ENCODE results near the gene GPHN.

GPHN gene

DNA sequence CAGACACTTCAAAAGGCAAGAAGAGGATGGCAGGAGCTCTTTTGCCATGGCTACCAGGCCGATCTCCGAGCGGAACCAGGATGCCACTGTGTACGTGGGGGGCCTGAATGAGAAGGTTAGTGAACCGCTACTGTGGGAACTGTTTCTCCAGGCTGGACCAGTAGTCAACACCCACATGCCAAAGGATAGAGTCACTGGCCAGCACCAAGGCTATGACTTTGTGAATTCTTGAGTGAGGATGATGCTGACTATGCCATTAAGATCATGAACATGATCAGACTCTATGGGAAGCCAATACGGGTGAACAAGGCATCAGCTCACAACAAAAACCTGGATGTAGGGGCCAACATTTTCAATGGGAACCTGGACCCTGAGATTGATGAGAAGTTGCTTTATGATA lies 691.1 kb downstream of the GPHN start:
- Mint-ChIP-seq H3K4me1 (ENCODE audit: low read depth) (no peaks in the 10 kb centered on the region), H3K27ac (no peak overlapping the region), H3K4me3 (no peak overlapping the region), H3K36me3 (ENCODE audit: low read depth) (no peaks in the 10 kb centered on the region), H3K27me3 (peaks cover 2% of the 10 kb centered on the region), H3K9me3 (no peaks in the 10 kb centered on the region)
- intact Hi-C loops (cut with micrococcal nuclease), result no loop called here

DNA sequence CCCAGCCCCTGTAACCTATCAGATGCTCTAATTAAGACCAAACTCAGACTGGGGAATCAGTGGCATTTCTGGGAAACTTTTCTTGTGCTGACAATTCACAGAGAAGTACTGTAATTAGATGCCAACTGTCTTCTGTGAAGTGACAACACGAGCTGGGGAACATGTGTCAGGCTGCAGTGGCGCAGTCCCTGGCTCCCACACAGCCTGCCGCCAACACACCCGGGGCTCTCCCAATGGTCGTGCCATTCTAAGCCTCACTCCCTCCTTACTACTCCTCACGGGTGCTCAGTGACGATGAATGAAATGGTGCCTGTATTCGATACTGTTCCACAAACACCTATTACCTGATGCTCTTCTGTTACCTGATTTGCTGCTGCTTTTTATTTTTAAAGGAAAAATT lies 699.9 kb downstream of the GPHN start:
- no peak overlapping the region for H3K4me3 Mint-ChIP-seq
- H3K36me3 Mint-ChIP-seq (ENCODE audit: low read depth), result no peaks in the 10 kb centered on the region
- no peaks in the 10 kb centered on the region for H3K4me1 Mint-ChIP-seq (ENCODE audit: low read depth)
- H3K27ac Mint-ChIP-seq, result no peak overlapping the region
- intact Hi-C loops (cut with micrococcal nuclease), result no loop called here
- no peaks in the 10 kb centered on the region for H3K9me3 Mint-ChIP-seq
- no peaks in the 10 kb centered on the region for H3K27me3 Mint-ChIP-seq

DNA sequence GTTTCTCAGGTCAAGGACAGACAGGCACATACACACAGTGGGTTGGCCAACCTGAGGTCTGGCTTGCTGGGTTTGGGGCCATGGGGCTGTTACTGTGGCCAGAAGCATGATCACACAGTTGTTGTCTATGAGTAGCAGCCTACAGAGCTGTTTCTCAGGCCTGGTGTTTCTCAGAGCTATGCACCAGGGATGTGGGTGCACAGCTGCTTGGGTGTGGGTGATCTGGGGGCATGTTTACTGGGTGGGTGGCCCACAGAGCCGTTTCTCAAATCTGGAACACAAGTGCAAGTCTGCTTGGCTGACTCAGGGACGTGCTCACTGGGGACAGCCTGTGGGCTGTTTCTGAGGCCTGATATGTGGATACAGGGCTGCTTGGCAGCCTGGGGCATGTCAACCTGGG lies 710.2 kb downstream of the GPHN start:
- Mint-ChIP-seq H3K9me3 (no peaks in the 10 kb centered on the region), H3K4me1 (ENCODE audit: low read depth) (no peaks in the 10 kb centered on the region), H3K27me3 (no peaks in the 10 kb centered on the region), H3K36me3 (ENCODE audit: low read depth) (no peaks in the 10 kb centered on the region), H3K27ac (no peak overlapping the region), H3K4me3 (no peak overlapping the region)
- intact Hi-C loops (cut with micrococcal nuclease), result no loop called here

DNA sequence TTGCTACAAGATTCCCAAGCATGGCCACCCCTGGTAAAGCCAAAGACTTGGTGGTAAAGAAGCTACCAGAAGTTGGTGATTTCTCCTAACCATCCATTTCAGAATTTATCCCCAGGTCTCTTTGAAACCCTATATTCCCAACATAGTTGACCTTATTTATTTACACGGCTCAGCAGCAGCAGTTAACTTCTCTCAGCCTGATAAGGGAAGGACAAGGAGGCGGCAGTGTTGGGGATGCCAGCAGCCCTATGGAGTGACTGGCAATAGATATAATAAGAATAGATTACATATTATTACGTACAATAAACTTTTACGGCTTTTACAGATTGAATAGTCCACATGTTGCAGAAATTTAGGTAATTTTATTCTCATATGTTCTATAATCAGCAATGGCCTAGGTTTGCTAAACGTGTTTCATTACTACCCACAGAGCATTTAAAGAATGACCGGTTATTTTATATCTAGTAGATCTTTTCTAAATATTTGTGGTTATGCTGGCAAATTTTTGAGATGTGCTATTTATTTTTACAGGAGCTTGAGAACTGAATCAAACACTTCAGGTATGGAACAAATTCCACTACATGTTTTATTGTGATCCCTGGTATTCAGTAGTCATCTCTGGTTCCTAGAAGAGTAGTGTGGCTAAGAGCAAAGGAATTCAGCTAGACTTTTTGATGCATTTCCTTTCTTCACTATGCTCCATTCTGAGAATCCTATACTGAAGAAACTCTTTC lies 713.5 kb downstream of the GPHN start:
- Mint-ChIP-seq H3K9me3 (no peaks in the 10 kb centered on the region), H3K27me3 (no peaks in the 10 kb centered on the region), H3K36me3 (ENCODE audit: low read depth) (no peaks in the 10 kb centered on the region), H3K27ac (no peak overlapping the region), H3K4me3 (no peak overlapping the region), H3K4me1 (ENCODE audit: low read depth) (no peaks in the 10 kb centered on the region)
- intact Hi-C loops (cut with micrococcal nuclease), result no loop called here

DNA sequence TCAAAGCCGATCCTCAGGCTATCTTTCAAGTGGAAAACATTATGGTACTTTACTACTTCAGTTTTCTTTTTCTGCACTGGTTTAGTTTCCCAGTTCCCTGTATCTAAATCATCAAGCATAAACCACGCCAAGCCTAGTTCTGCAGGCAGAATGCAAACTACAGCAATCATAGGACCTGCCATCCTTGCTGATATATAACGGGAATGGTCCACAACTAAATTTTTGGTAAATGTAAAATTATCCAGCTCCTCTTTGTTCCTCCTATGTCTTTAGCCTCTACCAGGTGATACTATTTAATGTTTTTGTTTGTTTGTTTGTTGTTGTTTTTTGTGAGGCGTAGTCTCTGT lies 714.0 kb downstream of the GPHN start:
- H3K4me1 Mint-ChIP-seq (ENCODE audit: low read depth), result no peaks in the 10 kb centered on the region
- no peaks in the 10 kb centered on the region for H3K36me3 Mint-ChIP-seq (ENCODE audit: low read depth)
- intact Hi-C loops (cut with micrococcal nuclease), result no loop called here
- H3K27ac Mint-ChIP-seq, result no peak overlapping the region
- H3K27me3 Mint-ChIP-seq, result no peaks in the 10 kb centered on the region
- H3K4me3 Mint-ChIP-seq, result no peak overlapping the region
- no peaks in the 10 kb centered on the region for H3K9me3 Mint-ChIP-seq

DNA sequence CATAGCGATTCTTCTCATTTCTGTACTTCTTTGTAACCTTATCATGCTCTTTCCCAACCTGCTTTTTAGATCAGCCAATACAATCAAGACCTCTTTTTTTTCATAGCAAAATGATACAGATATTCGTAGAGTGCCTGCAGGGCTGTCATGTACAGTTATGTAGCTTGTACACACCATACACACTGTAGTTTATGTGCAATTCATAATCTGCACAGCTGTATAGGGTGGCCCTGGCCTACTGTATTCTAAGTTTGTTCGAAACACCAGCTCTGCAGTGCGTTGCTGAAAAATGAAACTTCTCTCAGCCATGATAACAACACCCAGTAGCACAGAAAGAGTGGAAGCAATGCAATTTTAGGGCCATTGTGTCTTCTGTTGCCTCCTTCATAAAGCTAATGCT lies 717.6 kb downstream of the GPHN start:
- Mint-ChIP-seq H3K36me3 (ENCODE audit: low read depth) (no peaks in the 10 kb centered on the region), H3K9me3 (no peaks in the 10 kb centered on the region), H3K4me3 (no peak overlapping the region), H3K27me3 (no peaks in the 10 kb centered on the region), H3K27ac (no peak overlapping the region), H3K4me1 (ENCODE audit: low read depth) (no peaks in the 10 kb centered on the region)
- intact Hi-C loops (cut with micrococcal nuclease), result no loop called here

DNA sequence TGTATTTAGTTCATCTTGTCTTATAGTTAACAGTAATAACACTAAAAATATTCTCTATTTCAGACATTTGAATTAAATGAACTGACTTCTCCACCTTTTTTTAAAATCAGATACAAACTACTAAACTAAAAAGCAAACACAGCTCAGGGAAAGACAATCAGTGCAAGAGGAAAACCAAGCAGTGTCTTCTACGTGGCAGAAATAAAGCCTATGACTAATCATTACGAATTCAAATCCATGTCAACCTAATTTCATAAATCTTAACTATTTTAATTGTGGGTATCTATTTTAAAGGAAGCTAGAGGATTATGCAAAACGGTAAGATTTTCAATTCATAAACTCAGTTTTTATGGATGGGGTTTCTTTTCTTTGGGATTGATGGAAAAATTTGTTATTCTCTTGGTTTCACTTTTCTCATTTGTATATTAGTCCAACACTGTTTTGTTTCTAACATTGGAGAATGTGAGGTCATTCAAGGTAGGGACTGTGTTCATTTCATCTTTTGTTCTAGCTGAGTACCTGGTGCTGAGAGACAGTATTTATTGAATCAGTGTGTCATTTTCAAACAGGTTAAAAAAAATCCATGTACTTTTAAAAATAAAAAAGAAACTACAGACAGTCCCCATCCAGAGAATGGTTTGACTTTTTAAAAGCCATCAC lies 720.5 kb downstream of the GPHN start:
- no peak overlapping the region for H3K4me3 Mint-ChIP-seq
- H3K27me3 Mint-ChIP-seq, result no peaks in the 10 kb centered on the region
- H3K4me1 Mint-ChIP-seq (ENCODE audit: low read depth), result no peaks in the 10 kb centered on the region
- no peak overlapping the region for H3K27ac Mint-ChIP-seq
- no peaks in the 10 kb centered on the region for H3K9me3 Mint-ChIP-seq
- intact Hi-C loops (cut with micrococcal nuclease), result no loop called here
- no peaks in the 10 kb centered on the region for H3K36me3 Mint-ChIP-seq (ENCODE audit: low read depth)

Measured in dendritic cell treated with granulocyte-macrophage colony-stimulating factor and Interleukin-4, amounts not matched to agents 40 ng/mL and 50 ng/mL, for 4 days (primary cell).